NCI-H1105 (cell line): ENCODE results near the gene FOSL1.
A peak's percentile ranks its signal among the peaks of the same experiment; 100 is the strongest.

ENCODE experiments used
- DNase-seq: peaks from one replicate; lab custom pipeline; 2025; lab: John Stamatoyannopoulos, UW

Gene FOSL1

DNA sequence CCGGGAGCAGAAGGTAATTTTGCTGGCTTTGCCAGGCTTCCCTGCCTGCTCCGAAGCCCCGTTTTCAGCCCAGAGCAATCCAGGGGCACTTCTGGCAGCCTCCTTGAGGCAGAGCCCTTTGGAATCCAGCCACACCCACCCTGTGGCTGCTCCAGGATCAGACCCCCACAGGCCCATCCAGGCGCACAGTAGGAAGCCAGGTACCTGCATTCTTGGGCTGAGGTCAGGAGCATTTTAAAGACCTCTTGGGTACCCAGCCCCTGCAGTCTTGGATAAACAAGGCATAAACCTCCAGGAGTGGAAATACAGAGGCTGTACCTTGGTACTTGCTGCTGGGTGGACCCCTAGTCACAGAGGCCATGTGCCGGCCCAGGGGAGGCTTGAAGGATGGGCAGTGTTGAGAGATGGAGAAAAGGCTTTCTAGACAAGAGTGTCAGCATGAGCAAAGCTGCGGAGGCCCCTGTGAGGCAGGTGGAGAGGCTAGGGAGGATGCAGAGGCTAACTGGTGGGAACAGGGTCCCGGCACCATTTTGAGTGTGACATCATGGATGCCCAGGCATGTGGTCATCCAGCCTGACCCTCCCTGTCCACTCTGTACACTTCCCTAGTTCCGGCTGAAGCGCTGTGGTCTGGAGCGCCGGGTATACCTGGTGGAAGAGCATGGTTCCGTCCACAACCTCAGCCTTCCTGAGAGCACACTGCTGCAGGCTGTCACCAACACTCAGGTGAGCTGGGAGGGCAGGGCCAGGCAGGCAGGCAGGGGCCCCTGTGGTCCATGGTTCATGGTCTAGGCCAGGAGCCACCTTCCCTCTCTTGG, 36.1 kb downstream of the FOSL1 start:
- no peak for DNase-seq

DNA sequence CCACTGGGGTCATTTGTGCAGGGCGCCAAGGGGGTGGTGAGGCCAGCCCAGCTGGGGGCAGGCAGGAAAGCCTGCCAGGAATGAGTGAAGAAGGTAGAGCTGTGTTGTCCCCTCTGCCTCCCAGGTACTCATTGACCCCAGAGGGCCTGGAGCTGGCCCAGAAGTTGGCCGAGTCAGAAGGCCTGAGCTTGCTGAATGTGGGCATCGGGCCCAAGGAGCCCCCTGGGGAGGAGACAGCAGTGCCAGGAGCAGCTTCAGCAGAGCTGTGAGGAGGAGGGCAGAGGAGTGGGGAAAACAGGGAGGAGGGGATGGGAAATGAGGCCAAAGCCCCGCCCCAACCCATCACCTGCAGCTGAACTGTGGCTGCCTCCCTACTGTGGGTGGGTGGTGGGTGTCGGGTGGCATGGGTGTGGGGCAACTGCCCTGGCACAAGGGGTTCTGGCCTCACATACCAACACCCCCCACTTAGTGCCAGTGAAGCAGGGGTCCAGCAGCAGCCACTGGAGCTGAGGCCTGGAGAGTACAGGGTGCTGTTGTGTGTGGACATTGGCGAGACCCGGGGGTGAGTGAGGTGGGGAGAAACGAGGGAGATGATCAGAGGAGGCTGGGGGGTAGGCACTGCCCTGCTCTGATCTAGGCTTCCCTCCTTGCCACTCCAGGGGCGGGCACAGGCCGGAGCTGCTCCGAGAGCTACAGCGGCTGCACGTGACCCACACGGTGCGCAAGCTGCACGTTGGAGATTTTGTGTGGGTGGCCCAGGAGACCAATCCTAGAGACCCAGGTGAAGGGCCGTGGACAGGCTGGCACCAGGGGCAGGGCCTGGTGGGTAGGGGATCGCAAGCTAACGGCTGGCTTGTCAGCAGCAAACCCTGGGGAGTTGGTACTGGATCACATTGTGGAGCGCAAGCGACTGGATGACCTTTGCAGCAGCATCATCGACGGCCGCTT, 37.0 kb downstream of the FOSL1 start:
- DNase-seq, result no peak

DNA sequence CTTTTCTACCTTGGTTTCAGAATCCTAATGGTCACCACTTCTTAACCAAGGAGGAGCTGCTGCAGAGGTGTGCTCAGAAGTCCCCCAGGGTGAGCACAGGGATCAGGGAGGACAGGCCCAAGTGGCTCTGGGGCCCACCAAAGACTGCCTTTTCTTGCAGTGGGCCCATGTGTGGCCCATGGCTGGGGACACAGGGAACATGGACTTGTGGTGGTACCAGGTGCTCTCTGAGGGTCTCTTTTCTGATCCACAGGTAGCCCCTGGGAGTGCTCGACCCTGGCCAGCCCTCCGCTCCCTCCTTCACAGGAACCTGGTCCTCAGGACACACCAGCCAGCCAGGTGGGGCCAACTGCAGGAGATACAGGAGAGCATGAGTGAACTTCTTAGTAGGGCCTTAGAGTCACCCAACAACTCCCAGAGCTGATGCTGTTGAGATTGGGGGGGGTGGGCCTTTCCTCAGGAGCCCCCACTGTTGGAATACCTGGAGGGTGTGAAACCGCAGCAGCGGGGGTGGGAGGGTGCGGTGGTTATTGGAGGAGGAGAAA, 37.9 kb downstream of the FOSL1 start:
- no peak for DNase-seq

DNA sequence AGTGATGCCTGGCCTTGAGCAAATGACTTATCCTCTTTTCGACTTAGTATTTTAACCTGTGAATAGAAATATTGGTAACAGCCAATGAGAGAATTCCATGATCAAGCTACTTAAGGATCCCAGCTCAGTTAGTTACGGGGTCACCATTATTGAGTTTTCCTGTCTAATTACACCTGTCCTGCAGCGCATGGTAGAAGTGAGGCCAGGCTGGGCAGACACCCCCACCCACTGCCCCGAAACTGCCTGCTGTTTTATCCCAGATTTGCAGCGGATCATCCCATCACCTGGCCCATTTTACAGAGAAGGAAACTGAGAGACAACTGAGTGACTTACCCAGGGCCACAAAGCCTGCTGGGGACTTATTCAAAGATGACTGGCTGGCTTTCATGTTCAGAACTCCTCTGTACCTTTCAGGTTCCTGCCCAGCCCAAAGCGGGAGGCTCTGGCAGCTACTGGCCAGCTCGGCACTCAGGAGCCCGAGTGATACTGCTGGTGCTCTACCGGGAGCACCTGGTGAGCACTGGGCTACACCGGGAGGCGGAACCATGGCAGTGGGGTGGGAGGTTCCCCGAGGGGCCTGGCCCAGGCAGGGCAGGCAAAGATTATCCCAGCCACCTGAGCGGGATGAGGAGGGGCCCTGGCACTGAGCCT, 38.5 kb downstream of the FOSL1 start:
- no peak for DNase-seq

DNA sequence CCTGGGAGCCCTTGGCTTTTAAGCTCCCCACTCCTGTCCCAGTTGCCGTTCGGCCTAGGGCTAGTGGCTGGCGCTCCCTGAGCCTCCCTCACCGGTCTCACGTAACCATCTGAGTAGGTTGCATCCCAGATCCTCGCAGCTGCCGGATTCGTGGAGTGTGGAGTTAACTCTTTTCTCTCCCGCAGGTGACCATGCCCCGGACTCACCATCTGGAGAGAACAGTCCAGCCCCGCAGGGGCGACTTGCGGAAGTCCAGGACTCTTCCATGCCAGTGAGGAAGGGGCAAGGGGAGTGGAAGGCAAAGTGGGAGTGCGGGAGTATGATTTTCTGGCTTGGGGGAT, 39.1 kb downstream of the FOSL1 start:
- DNase-seq, result no peak

DNA sequence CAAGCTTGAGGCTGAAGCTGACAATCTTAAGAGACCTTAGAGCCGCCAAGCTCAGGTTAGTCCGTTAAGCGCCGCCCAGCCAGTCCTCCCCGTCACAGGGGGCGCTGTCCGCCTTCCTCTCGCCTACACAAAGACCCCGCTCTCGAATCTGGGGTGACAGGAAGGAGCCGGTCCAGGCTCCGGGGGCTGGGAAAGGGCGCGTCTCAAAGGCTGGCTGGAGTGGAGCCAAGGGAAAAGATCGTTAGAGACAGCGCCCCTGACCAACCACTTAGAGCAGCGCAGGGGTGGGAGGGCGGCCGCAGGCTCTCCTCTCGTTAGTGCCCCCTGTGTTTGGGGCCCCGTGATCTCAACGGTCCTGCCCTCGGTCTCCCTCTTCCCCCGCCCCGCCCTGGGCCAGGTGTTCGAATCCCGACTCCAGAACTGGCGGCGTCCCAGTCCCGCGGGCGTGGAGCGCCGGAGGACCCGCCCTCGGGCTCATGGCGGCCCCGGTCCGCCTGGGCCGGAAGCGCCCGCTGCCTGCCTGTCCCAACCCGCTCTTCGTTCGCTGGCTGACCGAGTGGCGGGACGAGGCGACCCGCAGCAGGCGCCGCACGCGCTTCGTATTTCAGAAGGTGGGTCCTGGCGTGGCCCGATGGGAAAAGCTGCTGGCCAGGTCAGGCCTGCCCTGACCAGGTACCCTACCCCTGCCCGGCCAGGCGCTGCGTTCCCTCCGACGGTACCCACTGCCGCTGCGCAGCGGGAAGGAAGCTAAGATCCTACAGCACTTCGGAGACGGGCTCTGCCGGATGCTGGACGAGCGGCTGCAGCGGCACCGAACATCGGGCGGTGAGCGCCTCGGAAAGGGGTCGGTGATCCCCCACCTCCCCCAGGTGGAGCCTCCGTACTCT, 39.7 kb downstream of the FOSL1 start, which contains the start of gene MUS81:
TSS of gene MUS81 (plus strand) at position 156 of the 887 bp plus-strand sequence. CDS start at position 477, 321 bp downstream.
- peak; percentile 96 for DNase-seq

DNA sequence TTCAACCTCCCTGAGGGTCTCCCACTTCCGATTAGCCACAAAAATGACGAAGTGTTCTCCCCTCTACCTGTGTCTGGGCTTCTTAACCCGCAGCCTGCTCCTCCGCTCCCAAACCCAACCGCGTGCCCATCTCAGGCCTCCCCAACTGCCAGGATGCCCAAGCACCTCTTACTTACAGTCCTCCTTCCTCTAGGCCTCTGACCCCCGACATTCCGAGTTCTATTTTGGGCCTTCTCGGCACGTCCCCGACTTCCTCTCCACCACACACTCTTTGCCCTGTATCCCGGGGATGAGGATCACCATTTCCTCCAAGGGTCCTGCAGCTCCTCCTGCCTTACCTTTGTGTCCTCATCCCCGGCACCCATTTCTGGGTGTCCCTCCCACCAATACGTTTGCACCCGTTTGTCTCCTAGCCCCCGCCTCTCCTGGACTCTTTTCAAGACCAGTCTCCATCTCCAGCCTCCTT, 40.3 kb downstream of the FOSL1 start:
- peak; percentile 62 for DNase-seq

DNA sequence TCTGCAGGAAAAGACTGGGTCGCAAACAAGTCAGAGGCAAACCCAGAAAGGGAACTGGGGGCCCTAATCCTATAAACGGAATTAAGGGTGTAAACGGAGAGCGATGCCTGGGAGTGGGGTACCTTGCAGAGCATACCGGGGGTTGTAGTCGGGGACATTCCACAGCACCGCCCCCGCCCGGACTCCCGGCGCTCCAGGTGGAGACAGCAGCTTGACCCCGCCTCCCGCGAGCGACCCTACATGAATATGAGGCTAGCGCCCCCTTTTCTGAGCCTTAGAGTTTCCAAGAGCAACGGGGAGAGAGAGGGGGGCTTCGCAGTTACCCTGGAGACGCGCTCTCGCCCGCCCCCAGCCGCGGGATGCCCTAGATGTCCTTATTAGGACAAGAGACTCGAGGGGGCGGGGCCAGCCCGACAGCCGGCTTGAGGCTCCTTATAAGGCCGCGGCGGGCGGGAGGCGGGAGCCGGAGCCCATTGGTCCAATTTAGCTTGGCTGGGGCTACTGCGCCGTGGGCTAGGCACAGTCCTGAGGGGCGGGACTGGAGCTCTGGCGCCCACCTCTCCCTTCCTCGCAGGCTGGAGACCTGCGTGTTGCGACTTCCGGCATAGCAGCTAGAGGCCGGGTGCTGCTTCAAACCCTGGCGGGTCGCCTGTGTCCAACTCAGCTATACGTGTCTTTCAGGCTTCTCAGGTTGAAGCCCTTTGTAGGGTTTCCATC, 40.9 kb downstream of the FOSL1 start:
- peak; percentile 98 for DNase-seq

DNA sequence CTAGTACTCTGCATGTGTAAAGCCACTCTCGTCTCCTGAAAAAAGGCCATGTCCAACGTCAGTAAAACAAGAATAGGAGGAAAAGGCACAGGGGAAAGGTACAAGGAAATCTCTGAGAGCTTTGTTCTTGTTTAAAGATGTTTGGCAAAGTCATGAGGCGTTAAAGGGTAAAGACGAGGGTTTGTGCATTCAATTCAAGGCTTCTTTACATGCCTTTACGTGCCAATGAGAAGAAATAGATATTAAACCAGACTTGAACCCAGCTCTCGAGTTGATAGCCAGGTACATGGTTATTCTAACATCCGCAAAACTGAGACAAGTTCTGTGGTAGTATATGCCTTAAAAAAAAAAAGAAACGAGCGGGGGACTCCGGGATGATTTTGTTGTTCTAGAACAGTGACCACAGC, 41.5 kb downstream of the FOSL1 start:
- no peak for DNase-seq

DNA sequence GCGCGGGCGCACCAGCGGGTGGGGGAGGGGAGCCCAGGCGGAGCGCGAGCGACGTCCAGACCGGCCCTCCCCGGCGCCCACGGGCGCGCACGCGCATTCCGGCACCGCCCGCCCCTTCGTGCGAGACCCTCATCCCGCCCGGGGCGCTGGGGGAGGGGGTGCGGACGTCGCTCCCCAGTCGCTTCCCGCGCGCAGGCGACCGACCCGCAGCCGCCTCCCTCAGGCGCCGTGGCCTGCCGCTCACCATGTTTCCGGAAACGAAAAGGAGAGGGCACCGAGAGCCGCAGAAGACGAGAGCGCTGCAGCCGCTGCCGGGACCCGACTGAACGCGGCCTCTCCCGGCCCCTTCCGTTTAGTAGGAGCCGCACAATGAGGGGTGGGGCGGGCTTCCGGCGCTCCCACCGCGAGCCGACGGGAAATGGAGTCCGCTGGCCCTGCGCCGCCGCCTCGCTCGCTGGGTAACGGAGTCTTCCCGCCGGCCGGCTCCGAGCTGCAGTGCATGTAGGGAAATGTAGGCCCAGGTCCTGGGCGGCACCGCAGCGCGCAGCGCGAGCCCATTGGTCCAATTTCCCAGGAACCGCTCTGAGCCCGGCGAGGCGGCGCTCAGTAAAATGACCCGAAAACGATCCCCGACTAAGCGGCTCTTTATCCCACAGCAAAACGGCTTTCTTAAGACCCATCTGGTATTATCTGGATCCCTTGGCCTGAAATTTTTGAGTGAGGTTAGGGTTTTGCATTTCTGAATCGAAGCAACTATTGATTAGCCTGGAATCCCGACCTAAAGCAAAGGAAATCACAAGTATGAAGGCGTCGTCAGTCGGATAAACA, 42.1 kb downstream of the FOSL1 start, which contains the start of gene CFL1:
TSS of gene CFL1 (minus strand) at position 328 of the 828 bp plus-strand sequence. CDS start at position 247, 81 bp downstream.
- peak; percentile 97 for DNase-seq

DNA sequence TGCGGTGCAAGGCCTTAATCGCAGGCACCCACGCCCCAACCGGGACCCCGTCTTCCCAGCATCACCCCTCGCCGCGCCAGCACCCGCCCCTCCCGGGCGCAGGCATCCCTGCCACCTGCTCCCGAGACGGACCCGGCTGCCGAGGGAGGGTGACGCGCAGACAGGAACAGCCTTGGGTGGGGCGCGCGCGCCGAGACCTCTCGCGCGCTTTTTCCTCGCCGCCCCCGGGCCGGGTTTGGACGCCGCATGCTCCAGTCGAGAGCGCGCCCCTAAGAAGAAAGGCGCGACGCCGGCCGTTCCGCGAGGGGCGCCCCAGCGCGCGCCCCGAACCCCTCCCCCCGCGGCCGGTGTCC, 42.7 kb downstream of the FOSL1 start:
- DNase-seq, result peak; percentile 32

DNA sequence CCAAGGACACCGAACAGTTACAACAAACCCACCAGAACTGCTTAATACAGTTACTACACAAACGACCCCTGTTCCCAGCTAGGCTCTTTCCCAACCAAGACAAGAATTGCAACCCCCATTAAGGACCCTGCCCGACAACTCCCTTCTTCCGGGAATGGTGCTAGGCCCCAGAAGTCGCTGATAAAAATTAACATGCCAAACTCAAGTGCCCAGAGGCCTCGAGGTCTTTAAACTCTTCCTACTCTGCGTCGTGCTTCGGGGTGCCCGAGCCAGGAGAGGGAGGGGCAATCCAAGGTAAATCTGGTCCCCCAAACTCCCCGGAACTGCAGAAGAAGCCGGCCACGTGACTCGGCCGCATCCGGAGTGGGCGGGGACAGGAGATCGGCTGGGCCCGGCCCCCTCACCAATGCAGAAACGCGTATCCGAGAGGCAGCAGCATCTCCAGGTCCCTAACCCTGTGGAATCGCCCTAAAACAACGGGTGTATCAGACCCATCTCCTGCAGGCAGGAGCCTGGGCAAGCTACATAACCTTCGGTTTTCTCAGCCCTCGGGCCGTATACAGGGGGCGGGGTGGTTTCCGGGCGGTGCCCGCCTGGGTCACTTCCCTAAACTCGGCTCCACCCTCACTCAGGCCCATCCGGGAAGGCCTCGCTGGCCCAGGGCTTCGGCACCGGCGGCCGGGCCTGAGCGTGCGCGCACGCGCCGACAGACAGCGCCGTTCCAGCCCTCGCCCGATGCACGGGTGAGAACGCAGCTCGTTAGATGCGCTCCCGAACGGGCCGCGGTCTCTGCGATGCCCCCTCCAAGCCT, 43.3 kb downstream of the FOSL1 start:
- DNase-seq, result peak; percentile 57

DNA sequence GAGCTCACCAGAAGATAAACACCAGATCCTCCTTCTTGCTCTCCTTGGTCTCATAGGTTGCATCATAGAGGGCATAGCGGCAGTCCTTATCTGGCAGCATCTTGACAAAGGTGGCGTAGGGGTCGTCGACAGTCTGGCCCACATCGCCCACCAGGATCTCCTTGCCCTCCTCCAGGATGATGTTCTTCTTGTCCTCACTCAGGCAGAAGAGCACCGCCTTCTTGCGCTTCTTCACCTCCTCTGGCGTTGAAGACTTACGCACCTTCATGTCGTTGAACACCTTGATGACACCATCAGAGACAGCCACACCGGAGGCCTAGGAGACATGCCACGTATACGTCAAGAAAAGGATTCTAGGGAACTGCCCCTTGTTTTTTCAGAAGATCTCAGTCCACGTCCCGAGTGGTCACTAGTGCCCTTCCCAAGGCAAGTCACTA, 44.2 kb downstream of the FOSL1 start:
- no peak for DNase-seq

DNA sequence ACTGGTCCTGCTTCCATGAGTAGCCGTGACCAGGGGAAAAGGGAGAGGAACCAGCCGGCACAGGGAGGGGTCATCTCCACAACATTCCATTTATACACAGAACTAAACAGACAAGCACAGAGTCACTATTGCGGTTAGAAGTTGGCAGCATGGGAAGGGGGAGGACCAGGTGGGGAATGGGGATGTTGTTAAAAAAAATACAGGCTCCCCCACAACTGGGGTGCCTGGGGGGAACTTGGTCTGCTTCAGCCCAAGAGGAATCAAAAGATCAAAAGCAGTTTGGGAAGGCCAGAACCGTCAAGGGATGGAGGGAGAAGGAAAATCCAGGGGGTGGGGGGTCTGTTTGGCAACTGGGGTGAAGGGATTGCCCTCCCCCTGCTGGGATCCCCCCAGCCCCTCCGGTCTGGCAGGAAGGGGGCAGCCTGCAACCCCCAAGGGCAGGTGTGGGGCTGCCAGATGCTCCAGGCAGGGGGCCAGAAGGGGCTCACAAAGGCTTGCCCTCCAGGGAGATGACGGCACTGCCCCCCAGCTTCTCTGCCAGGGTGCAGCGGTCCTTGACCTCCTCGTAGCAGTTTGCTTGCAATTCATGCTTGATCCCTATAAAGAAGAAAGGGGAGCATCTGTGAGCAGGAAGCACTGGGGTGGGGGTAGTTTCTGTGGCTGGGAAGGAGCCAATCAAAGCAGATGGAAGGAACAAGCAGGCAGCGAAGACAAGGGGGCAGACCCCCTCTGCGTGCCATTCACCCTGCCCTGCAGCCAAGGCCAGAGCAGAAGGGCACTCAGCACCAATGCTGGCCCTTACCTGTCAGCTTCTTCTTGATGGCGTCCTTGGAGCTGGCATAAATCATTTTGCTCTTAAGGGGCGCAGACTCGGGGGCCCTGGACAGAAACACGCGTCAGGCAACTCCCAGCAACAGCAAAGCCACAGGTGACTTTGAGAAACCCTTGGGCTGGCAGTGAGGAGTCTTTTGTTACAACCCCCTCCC, 45.0 kb downstream of the FOSL1 start:
- no peak for DNase-seq

DNA sequence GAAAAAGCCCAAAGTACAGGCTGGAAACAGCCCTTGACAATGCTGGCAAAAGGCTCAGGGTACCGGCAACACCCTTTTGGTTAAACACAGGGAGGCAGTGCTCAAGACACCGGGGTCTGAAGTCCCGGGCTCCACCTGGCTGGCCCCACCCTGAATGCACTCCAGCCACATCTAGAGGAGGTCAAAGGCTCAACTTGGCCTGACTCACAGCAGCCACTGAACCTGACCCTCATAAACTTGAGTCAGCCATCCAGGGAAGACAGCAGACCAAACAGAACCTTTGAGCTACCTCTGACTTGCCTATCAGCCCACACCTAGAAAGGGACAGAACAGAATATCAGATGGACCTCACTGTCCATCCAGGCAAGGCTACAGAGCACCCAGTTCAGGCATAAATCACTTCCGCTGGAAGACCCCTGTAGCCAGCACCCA, 46.0 kb downstream of the FOSL1 start:
- no peak for DNase-seq

DNA sequence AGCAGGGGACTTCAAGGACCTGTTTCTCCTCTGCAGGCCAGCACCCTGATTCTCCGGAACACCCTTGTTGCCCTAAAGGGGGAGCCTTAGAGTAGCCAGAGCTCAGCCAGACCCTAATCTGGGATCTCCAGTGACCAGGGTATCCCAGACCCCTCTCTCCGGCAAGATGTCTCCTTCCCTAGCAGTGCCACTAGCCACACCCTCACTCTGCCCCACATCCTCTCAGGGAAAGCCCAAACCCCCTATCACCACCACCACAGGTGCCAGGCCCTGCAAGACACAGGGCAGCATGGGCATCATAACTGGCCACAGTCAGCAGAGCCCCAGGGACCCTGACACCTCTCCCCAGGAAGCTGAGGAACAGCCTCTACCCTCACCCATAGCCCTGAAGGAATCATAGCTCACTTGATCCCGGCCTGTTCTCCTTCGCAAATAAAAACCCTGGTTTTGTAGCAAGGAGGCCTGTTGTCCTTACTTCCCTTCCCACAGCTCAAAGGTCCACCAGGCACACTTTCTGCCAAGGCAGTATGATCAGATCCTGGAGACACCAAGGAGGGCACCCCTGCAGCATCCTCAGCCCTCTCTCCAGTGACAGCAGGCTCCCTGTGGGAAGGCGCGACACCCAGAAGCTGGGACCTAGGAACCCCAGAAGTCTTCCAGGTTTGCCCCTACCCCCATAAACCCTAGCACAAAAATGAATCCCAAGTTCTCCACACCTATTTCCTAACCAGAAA, 46.8 kb downstream of the FOSL1 start:
- no peak for DNase-seq
